ENCODE results near the gene EHBP1L1. TPM values are rescaled to one million over a fixed set of nuclear protein-coding genes. Genes with fewer than 3 reads are reported as not detected.

Gene EHBP1L1
- total RNA-seq, 2 experiments from 2014 or later: 118 to 120 TPM

- POLR2A ChIA-PET: interaction anchor here (0.8 to 5.1 kb wide), 11 partner anchors 10 to 124 kb away, joined by 3 to 51 read pairs (median 7); partner anchors contain the start of genes FAM89B, KCNK7, MALAT1 and PCNX3
- peaks cover 5% of the 10 kb centered on the region for H3K36me3 Mint-ChIP-seq
- no peaks in the 10 kb centered on the region for H3K9me3 Mint-ChIP-seq
- H3K27me3 Mint-ChIP-seq: no peaks in the 10 kb centered on the region
- H3K4me1 Mint-ChIP-seq: peaks cover 3% of the 10 kb centered on the region
- DNase-seq (no peak), ATAC-seq (ENCODE audit: low read depth) (no peak)
- H3K27ac Mint-ChIP-seq: no peak overlapping the region
- H3K4me3 Mint-ChIP-seq: no peak overlapping the region
These were observed 36.7 kb upstream of the EHBP1L1 start for GRCh38 chr11:65538915-65539743.

DNA sequence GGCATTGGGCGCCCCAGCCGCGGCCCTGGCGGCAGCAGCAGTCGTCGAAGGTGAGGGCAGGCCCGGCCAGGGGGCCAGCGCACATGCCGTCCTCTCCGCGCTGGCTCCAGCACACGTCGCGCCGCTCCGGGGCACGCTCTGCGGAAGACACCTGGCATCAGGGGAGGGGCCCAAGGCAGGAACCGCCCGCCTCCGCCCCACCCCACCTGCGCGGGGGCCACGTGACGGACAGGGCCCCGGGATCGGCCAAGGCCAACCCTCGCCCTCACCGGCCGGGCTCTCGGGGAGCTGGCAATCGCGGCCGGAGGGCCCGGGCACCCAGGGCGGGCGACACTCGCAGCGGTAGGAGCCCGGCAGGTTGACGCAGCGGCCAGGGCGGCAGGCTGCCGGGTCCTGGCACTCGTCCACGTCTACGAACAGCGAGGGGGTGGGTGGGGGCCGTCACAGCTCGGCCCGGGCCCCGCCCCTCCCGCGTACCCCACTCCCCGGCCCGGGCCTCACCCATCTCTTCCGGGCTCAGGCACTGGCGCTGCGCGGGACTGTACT is 36.0 kb upstream of the EHBP1L1 start:
- H3K27ac Mint-ChIP-seq: peak overlapping the region; percentile 65
- H3K4me3 Mint-ChIP-seq: peak overlapping the region; percentile 83
- H3K9me3 Mint-ChIP-seq: no peaks in the 10 kb centered on the region
- H3K4me1 Mint-ChIP-seq: peaks cover 3% of the 10 kb centered on the region
- ATAC-seq (ENCODE audit: low read depth) (peak; percentile 69), DNase-seq (no peak)
- H3K27me3 Mint-ChIP-seq: no peaks in the 10 kb centered on the region
- H3K36me3 Mint-ChIP-seq: no peaks in the 10 kb centered on the region
- POLR2A ChIA-PET: interaction anchor here (0.5 to 5.1 kb wide), 17 partner anchors 10 to 123 kb away, joined by 3 to 51 read pairs (median 8); partner anchors contain the start of genes EHBP1L1, FAM89B, KCNK7 and MALAT1

- H3K4me3 Mint-ChIP-seq: peak overlapping the region; percentile 83
- H3K9me3 Mint-ChIP-seq: no peaks in the 10 kb centered on the region
- ATAC-seq (ENCODE audit: low read depth) (peak; percentile 86), DNase-seq (peak; percentile 97)
- H3K27me3 Mint-ChIP-seq: no peaks in the 10 kb centered on the region
- peaks cover 4% of the 10 kb centered on the region for H3K4me1 Mint-ChIP-seq
- POLR2A ChIA-PET: interaction anchor here (0.5 to 5.1 kb wide), 19 partner anchors 11 to 122 kb away, joined by 3 to 51 read pairs (median 7); partner anchors contain the start of genes EHBP1L1, FAM89B, KCNK7 and MALAT1
- H3K36me3 Mint-ChIP-seq: no peaks in the 10 kb centered on the region
- peak overlapping the region; percentile 83 for H3K27ac Mint-ChIP-seq
These were observed 35.4 kb upstream of the EHBP1L1 start for GRCh38 chr11:65540290-65541092.

GRCh38 chr11:65541093-65541982 is 34.5 kb upstream of the EHBP1L1 start:
- POLR2A ChIA-PET: interaction anchor here (1.0 to 5.1 kb wide), 16 partner anchors 11 to 74 kb away, joined by 3 to 51 read pairs (median 9); partner anchors contain the start of genes EHBP1L1, FAM89B, KCNK7 and MALAT1
- no peaks in the 10 kb centered on the region for H3K9me3 Mint-ChIP-seq
- ATAC-seq (ENCODE audit: low read depth) (no peak), DNase-seq (no peak)
- H3K4me1 Mint-ChIP-seq: peaks cover 11% of the 10 kb centered on the region
- no peaks in the 10 kb centered on the region for H3K36me3 Mint-ChIP-seq
- no peaks in the 10 kb centered on the region for H3K27me3 Mint-ChIP-seq
- H3K27ac Mint-ChIP-seq: peak overlapping the region; percentile 83
- peak overlapping the region; percentile 83 for H3K4me3 Mint-ChIP-seq

GRCh38 chr11:65542738-65543390 is 33.0 kb upstream of the EHBP1L1 start:
- no peak overlapping the region for H3K27ac Mint-ChIP-seq

GRCh38 chr11:65545853-65546216 is 30.0 kb upstream of the EHBP1L1 start:
- DNase-seq: no peak
- Mint-ChIP-seq H3K9me3 (no peaks in the 10 kb centered on the region), H3K36me3 (peaks cover 19% of the 10 kb centered on the region), H3K4me1 (peaks cover 28% of the 10 kb centered on the region), H3K27ac (peak overlapping the region; percentile 76), H3K4me3 (peak overlapping the region; percentile 80), H3K27me3 (no peaks in the 10 kb centered on the region)
- POLR2A ChIA-PET: interaction anchor here (1.2 to 4.6 kb wide), 6 partner anchors 15 to 67 kb away, joined by 4 to 42 read pairs (median 9); partner anchors contain the start of genes FAM89B and ZNRD2
- ATAC-seq (ENCODE audit: low read depth): no peak

More at GRCh38 chr11:65542738-65543390, 33.0 kb upstream of the EHBP1L1 start:
- POLR2A ChIA-PET: interaction anchor here (0.7 to 5.1 kb wide), 4 partner anchors 9 to 46 kb away, joined by 3 to 51 read pairs (median 29); partner anchors contain the start of genes FAM89B and ZNRD2
- peaks cover 2% of the 10 kb centered on the region for H3K36me3 Mint-ChIP-seq
- no peak for ATAC-seq (ENCODE audit: low read depth)
- no peaks in the 10 kb centered on the region for H3K27me3 Mint-ChIP-seq
- no peak overlapping the region for H3K4me3 Mint-ChIP-seq
- DNase-seq: no peak
- H3K9me3 Mint-ChIP-seq: no peaks in the 10 kb centered on the region
- peaks cover 15% of the 10 kb centered on the region for H3K4me1 Mint-ChIP-seq

- DNase-seq (peak; percentile 100), ATAC-seq (ENCODE audit: low read depth) (peak; percentile 81)
- peaks cover 28% of the 10 kb centered on the region for H3K4me1 Mint-ChIP-seq
- POLR2A ChIA-PET: interaction anchor here (0.5 to 4.6 kb wide), 16 partner anchors 9 to 575 kb away, joined by 3 to 42 read pairs (median 4); partner anchors contain the start of genes FAM89B, MALAT1, RELA and ZNRD2
- peak overlapping the region; percentile 80 for H3K4me3 Mint-ChIP-seq
- no peaks in the 10 kb centered on the region for H3K27me3 Mint-ChIP-seq
- peaks cover 25% of the 10 kb centered on the region for H3K36me3 Mint-ChIP-seq
- H3K27ac Mint-ChIP-seq: peak overlapping the region; percentile 83
- H3K9me3 Mint-ChIP-seq: no peaks in the 10 kb centered on the region
These were observed 29.5 kb upstream of the EHBP1L1 start for GRCh38 chr11:65546217-65546958.

DNA sequence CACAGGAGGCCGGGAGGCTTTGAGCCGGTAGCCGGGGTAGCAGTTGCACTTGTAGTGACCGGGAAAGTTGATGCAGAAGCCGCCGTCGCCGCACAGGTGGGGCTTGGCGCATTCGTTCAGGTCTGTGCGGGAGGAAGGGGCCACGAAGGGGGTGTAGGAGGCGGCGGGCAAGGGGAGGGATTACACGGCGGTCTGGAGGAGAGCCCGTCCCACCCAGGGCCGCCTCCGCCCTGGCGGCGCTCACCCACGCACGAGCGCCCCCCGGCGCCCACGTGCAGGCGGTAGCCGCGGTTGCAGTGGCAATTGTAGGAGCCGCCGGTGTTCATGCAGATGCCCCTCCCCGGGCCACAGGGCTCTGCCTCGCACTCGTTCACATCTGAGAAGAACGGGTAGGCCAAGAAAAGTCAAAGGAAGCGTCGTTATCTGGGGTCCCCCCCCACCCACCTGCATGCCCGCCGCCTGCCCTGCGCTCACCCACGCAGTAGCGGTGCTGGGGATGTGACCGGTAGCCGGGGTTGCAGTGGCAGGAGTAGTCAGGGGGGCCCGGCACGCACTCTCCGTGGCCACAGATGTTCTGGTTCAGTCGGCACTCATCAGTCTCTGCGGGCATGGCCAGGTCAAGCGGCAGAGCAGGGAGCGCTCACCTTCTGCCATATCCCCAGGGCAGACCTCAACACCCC is 28.3 kb upstream of the EHBP1L1 start:
- no peak for ATAC-seq (ENCODE audit: low read depth)
- peak overlapping the region; percentile 60 for H3K27ac Mint-ChIP-seq
- no peaks in the 10 kb centered on the region for H3K27me3 Mint-ChIP-seq
- no peaks in the 10 kb centered on the region for H3K9me3 Mint-ChIP-seq
- H3K4me1 Mint-ChIP-seq: peaks cover 39% of the 10 kb centered on the region
- peaks cover 31% of the 10 kb centered on the region for H3K36me3 Mint-ChIP-seq
- peak overlapping the region; percentile 80 for H3K4me3 Mint-ChIP-seq
- POLR2A ChIA-PET: interaction anchor here (1.1 to 4.6 kb wide), 8 partner anchors 10 to 142 kb away, joined by 3 to 42 read pairs (median 4); partner anchors contain the start of genes FAM89B, MALAT1 and ZNRD2
- peak; percentile 45 for DNase-seq

DNA sequence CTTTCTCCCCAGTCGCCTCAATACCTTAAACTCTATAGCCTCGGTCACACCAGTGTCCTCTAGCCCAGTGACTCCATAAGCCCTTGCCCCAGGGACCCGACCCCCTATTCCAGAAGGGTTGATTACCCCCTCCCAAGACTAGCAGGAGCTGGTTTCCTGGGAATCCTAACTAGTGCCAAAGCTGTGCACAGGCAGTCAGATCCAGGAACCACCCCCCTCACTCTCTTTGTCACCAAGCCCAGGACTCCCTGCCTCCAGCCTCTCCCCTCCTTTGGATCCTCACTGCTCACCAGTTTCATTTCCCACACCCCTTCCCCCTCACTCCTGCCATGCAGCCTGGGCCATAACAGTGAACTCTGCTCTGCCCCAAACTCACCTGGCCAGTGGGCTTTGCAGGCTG is 27.5 kb upstream of the EHBP1L1 start:
- H3K4me1 Mint-ChIP-seq: peaks cover 43% of the 10 kb centered on the region
- no peak for ATAC-seq (ENCODE audit: low read depth)
- H3K27ac Mint-ChIP-seq: peak overlapping the region; percentile 60
- H3K4me3 Mint-ChIP-seq: peak overlapping the region; percentile 48
- no peaks in the 10 kb centered on the region for H3K9me3 Mint-ChIP-seq
- no peaks in the 10 kb centered on the region for H3K27me3 Mint-ChIP-seq
- H3K36me3 Mint-ChIP-seq: peaks cover 31% of the 10 kb centered on the region
- POLR2A ChIA-PET: interaction anchor here (1.1 to 1.9 kb wide), 3 partner anchors 17 to 46 kb away, joined by 3 to 10 read pairs (median 3); partner anchors contain the start of gene ZNRD2
- peak; percentile 24 for DNase-seq

DNA sequence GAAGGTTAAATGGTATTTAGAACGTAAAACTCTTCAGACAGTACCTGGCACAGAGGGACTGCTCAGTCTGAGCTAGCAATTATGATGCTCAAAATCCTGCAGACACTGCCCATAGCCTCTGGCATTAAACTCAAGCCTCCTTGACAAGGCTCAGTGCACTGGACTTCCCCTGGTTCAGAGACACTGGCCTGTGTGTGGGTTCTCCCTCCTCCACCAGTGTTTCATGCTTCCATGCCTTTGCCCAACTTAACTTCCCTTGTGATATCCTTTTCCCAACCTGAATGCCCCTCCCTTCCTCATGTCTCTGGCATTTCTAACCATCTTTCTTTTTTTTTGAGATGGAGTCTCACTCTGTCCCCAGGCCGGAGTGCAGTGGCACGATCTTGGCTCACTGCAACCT is 26.8 kb upstream of the EHBP1L1 start:
- H3K27ac Mint-ChIP-seq: no peak overlapping the region
- DNase-seq (no peak), ATAC-seq (ENCODE audit: low read depth) (no peak)
- H3K27me3 Mint-ChIP-seq: no peaks in the 10 kb centered on the region
- peaks cover 43% of the 10 kb centered on the region for H3K4me1 Mint-ChIP-seq
- POLR2A ChIA-PET: interaction anchor here (0.6 to 1.9 kb wide), 3 partner anchors 10 to 21 kb away, joined by 3 to 10 read pairs (median 4); partner anchors contain the start of gene ZNRD2
- H3K4me3 Mint-ChIP-seq: no peak overlapping the region
- no peaks in the 10 kb centered on the region for H3K9me3 Mint-ChIP-seq
- H3K36me3 Mint-ChIP-seq: peaks cover 31% of the 10 kb centered on the region

Data from activated naive CD8-positive, alpha-beta T cell treated with anti-CD3 and anti-CD28 coated beads, Interleukin-2, amount 10 ng/mL, durations not matched to agents 7 days and 5 days (primary cell).